GM10248 (cell line): Measurements from ENCODE around the gene IPO9.

ENCODE experiments used
- CTCF ChIA-PET: fragments of 300-600 bp; sonication (Branson Sonifier 250); formaldehyde crosslinking; extraction: SDS; loops from one replicate; lab custom pipeline; 2021; ENCODE audit warnings: antibody characterized with exemption; lab: Yijun Ruan, JAX
- POLR2A ChIA-PET: fragments of 350-650 bp; sonication (Branson Sonifier 250); formaldehyde crosslinking; extraction: SDS; loops from one replicate; lab custom pipeline; 2020; ENCODE audit warnings: antibody characterized with exemption; lab: Yijun Ruan, JAX
- DNase-seq: peaks from one replicate; pipeline ENCODE4 v3.0.0; 2012; ENCODE audit errors: extremely low spot score
- CTCF ChIP-seq: IDR thresholded peaks from 2 replicates; pipeline ENCODE4 v1.5.1; 2012; ENCODE audit warnings: mild to moderate bottlenecking, low read depth; ENCODE audit errors: extremely low read depth, missing control alignments, control extremely low read depth

IPO9 gene

GRCh38 chr1:201907621-201908020, 78.7 kb downstream of the IPO9 start:
- TF ChIP-seq CTCF, result no peak
- DNase-seq, result no peak
- ChIA-PET CTCF (interaction anchor here (1.7 to 9.0 kb wide), 3 partner anchors 10 to 47 kb away, joined by 3 to 65 read pairs (median 5); partner anchors contain the start of gene TIMM17A), POLR2A (no interaction called here)

GRCh38 chr1:201911826-201912571, 83.0 kb downstream of the IPO9 start:
- POLR2A ChIA-PET, result no interaction called here
- TF ChIP-seq CTCF, result no peak
- CTCF ChIA-PET, result interaction anchor here (4.7 kb wide), 1 partner anchor 16 kb away, joined by 31 read pairs; no protein-coding TSS in a partner anchor
- no peak for DNase-seq

- CTCF ChIA-PET, result interaction anchor here (1.2 to 4.7 kb wide), 3 partner anchors 16 to 29 kb away, joined by 3 to 31 read pairs (median 3); no protein-coding TSS in a partner anchor
- TF ChIP-seq CTCF, result no peak
- POLR2A ChIA-PET, result no interaction called here
- DNase-seq, result no peak
These were observed 83.9 kb downstream of the IPO9 start for GRCh38 chr1:201912832-201913231.

- ChIA-PET POLR2A (no interaction called here), CTCF (interaction anchor here (0.9 to 4.7 kb wide), 3 partner anchors 19 to 93 kb away, joined by 3 to 31 read pairs (median 3); no protein-coding TSS in a partner anchor)
- no peak for TF ChIP-seq CTCF
- DNase-seq, result no peak
These were observed 85.7 kb downstream of the IPO9 start for GRCh38 chr1:201914456-201915235.

GRCh38 chr1:201916649-201917249, 87.8 kb downstream of the IPO9 start:
- no peak for DNase-seq
- ChIA-PET CTCF (interaction anchor here (1.8 kb wide), 1 partner anchor 21 kb away, joined by 7 read pairs; no protein-coding TSS in a partner anchor), POLR2A (no interaction called here)
- TF ChIP-seq CTCF, result no peak
